HL-60/S4 (cell line): Measurements from ENCODE around the gene SLC4A1.

ENCODE experiments used
- in situ Hi-C: fragments of 300-500 bp; cut with MboI; formaldehyde crosslinking; loops from 2 replicates; pipeline ENCODE4 v1.14.3; 2022; ENCODE audit warnings: low sequenced_read_pairs

Gene SLC4A1

GRCh38 chr17:44267818-44268490, at the start of gene SLC4A1:
SLC4A1 (minus strand) TSS chr17:44268135; CDS start chr17:44262866, 5,269 bp downstream.
- in situ Hi-C loops: no loop called here

- in situ Hi-C loops: no loop called here
Measured at GRCh38 chr17:44317545-44317944, 49.6 kb upstream of the SLC4A1 start.

DNA sequence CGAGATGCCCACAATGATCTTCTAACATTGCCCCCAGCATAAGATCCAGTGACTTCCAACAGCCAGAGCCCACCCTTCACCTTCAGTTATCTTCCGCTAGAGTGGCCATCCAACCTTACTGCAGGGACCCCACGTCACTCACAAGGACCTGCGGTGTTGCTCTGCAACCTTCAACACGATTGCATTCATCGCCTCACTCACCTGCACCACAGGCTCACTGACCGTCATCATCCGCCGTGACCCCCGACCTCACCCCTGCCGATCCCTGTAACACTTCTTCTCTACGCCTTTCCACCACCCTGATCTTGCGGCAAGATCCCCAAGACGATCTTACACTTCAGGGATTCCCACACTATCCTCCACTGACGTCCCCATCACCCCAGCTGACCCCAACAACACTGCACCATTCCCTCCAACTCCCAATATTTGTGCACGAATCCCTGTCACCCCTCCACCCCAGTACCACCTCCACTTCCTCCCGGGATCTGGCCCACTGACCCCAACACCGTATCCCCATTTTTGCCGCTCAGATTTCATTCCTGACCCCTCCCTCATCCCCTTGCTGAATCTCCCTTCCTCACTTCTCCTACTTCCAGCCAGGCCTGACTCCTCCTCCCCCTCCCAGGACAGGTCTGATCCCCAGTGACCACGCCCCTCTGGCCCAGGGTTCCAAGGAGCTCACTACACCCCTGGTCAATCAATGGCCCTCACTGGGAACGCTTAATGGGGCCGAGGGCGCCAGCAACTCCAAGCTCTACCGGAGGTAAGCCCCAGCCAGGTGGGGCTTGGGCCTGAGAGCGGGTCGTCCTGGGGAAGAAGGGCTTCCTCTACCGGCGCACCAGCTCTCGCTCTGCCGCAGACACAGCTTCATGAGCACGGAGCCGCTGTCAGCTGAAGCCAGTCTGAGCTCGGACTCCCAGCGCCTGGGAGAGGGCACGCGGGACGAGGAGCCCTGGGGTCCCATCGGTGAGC, 48.1 kb upstream of the SLC4A1 start:
- in situ Hi-C loops: no loop called here

DNA sequence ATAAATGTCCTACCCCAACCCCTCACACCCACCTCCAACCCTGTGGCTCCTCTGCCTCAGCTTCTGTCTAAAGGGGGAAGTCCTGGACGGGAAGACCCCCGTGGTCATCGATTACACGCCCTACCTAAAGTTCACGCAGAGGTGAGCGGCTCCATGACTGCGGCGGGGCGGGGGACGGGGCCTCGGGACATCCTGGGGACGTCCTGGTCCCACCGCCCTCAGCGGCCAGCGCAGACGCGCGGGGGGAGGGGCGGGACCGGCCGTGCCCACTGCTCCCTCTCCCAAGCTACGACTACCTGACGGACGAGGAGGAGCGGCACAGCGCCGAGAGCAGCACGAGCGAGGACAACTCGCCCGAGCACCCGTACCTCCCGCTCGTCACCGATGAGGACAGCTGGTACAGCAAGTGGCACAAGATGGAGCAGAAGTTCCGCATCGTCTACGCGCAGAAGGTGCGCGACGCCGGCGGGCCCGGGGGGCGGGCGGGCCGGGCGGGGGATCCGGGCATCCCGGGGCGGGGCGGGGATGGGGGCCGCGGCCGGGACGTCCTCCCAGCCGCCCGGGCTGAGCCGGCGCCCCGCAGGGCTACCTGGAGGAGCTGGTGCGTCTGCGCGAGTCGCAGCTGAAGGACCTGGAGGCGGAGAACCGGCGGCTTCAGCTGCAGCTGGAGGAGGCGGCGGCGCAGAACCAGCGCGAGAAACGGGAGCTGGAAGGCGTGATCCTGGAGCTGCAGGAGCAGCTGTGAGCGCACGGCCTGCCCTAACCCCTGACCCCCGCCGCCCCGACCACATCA, 47.1 kb upstream of the SLC4A1 start:
- in situ Hi-C loops: no loop called here

- in situ Hi-C loops: no loop called here
Measured at GRCh38 chr17:44314524-44314868, 46.6 kb upstream of the SLC4A1 start.

DNA sequence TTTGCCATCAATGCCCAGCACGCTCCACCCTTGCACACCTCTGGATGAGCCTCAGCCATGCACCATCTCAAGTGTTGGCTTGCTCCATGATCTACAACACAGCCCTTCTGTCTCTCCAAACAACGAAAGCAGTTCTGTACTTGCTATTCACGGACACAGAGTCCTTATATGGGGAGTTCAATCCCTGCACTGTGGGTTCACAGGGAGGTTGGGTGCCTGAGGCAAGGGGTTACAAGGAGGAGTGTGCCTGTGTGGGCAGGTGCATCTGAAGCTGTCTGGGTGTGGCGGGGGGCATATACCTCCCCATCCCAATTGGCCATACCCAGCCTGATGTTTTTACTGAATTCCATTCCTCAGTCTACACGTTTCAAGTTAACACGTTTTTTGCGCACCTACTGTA, 46.1 kb upstream of the SLC4A1 start:
- in situ Hi-C loops: no loop called here

DNA sequence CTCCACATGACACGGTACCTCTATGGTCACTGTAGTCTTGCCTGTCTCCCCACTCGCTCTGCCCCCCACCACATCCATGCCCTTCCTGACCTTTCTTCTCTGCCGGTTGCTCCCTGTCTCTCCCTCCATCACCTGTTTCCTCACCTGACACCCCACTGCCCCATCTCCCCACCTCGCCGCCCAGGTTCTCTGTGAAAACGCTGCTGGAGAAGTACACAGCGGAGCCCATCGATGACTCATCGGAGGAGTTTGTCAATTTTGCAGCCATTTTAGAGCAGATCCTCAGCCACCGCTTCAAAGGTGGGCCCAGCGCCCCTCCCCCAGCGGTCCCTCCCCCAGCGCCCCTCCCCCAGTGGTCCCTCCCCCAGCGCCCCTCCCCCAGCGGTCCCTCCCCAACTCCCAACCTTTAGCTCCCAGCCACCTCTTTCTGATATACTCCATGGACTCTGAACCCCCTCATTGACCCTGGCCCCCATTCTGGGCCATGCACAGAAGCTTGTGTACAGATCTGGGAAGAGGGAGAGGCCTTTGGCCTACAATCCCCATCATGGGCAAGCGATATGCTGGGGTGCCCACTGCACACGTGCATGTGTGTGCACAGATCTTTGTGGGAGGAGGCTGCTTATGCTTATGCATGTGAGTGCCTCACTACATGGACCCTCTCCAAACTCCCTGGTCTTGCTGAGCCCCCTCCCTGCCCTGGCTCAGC, 44.6 kb upstream of the SLC4A1 start:
- in situ Hi-C loops: no loop called here

GRCh38 chr17:44311562-44312181, 43.7 kb upstream of the SLC4A1 start:
- in situ Hi-C loops: no loop called here

- in situ Hi-C loops: no loop called here
Measured at GRCh38 chr17:44310609-44311376, 42.9 kb upstream of the SLC4A1 start.

DNA sequence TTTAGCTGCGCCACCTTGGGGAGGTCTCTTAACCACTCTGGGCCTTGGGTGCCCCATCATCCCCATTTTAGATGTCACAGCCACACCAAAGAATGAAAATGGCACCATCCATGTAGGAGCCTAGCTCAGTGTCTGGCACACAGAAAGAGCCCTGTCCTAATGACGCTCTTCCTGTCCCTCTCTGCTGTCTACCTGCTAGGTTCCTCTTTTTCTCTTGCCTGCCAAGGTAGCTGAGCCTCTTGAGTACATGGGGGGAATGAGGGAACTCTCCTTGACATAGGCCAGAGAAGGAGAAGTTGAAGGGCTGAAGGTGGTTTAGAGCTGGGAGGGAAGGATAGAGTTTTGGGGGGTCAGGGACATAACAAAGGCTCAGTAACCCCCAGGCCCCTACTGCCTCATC, 42.3 kb upstream of the SLC4A1 start:
- in situ Hi-C loops: no loop called here

- in situ Hi-C loops: no loop called here
Measured at GRCh38 chr17:44309472-44309871, 41.5 kb upstream of the SLC4A1 start.

DNA sequence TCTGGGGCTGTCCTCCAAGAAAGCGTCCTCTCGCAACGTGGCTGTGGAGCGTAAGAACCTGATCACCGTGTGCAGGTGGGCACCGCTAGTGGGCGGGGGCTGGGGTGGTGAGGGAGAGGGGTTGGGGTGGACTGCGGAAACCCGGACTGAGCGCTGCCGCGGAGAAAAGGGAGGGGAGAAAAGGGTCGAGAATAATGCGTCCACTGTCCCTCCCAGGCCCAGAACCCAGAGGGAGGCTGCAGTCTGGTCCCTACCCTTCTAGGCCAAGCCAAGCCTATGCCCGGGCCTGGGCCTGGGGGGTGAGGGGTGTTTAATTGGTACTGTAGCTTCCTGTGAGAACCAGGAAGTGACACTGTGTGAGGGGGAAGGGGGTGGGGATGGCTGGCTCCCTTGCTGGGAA, 40.9 kb upstream of the SLC4A1 start:
- in situ Hi-C loops: no loop called here

- in situ Hi-C loops: no loop called here
Measured at GRCh38 chr17:44308320-44308818, 40.4 kb upstream of the SLC4A1 start, which contains the start of gene RUNDC3A. RUNDC3A (plus strand) TSS chr17:44308601; CDS start chr17:44308833, 232 bp downstream.

GRCh38 chr17:44307387-44308186, 39.7 kb upstream of the SLC4A1 start:
- in situ Hi-C loops: no loop called here

GRCh38 chr17:44304651-44305050, 36.7 kb upstream of the SLC4A1 start:
- in situ Hi-C loops: no loop called here

DNA sequence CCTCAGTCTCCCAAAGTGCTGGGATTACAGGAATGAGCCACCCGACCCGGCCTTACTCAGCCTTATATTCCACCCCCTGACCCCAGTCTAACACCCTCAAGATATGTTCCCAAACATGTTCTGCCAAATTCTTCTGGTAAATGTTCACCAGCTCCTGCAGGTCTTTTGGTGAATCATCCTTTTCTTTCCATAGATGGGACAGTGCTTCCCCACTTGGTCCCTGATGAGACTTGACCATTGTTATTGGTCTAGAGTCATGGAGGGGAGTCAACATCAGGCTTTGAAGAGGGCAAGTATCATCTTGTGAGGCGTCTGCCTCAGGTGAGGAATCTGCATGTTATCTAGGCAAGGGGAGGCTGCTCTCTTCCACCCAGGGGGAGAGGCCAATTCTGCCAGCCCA, 30.0 kb upstream of the SLC4A1 start:
- in situ Hi-C loops: no loop called here

DNA sequence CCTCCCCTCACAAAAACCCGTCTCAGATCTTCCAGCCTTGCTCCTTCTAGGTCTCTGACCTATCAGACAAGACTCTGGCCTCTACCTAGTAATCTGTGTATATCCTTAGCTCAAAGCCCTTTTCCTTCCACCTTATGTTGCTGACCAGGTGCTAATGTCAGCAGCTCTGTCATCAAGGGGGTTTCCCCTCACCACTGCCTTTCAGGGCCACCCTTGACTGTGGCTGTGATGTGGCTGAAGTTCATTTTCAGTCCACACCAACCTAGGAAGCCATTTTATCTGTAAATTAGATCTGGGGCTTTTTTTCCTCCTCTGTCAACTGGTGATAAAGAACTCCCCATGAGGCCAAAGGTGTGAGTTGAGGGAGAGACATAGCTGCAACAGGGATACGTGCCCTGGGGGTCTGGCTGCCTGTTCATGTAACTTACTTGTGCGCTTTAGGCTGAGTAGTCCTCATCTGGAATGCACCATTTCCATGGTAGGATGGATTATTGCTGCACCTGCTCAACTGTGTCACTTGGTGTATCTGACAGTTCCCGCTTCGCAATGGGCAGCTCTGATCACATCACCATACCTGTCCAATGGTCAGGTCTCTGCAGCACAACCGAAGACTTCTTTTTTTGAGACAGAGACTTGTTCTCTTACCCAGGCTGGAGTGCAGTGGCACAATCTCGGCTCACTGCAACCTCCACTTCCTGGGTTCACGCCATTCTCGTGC, 25.7 kb upstream of the SLC4A1 start:
- in situ Hi-C loops: no loop called here

GRCh38 chr17:44287651-44288050, 19.7 kb upstream of the SLC4A1 start:
- in situ Hi-C loops: no loop called here
